Measurements from ENCODE around the gene SPRTN. TPM values are rescaled to one million over a fixed set of nuclear protein-coding genes. Genes with fewer than 3 reads are reported as not detected.

The SPRTN gene
- total and polyA plus RNA-seq, 2 of the 8 experiments (the other 6 are each of a cell fraction or from before 2014, with no cell fraction given): 6.6 to 15.1 TPM

DNA sequence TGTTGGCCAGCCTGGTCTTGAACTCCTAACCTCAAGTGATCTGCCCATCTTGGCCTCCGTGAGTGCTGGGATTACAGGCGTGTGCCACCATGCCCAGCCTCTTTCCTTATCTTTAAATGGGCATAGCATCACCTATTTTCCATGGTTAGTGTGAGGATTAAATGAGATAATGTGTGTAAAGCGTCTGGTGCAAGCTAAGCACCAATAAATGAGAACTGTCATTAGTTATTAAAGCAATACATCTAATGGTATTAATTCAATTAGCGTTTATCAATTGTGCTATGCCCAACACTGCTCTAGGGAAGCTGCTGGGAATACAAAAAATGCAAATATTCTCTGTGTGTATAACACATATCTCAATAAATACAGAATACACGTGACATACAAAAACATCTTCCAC lies 10.5 kb upstream of the SPRTN start:
- no peak overlapping the region for H2BK5ac ChIP-seq (ENCODE audit: low read depth, low read length)
- H3K23me2 ChIP-seq (ENCODE audit: low read depth, low read length): no peaks in the 10 kb centered on the region
- no peaks in the 10 kb centered on the region for H3K27me3 ChIP-seq (replicated peaks in 1 of 4; ENCODE audit: control insufficient read depth in 3 of 4, extremely low read depth in 1 of 4, insufficient read depth in 3 of 4, low read length in 3 of 4)
- no peak overlapping the region for H2AK5ac ChIP-seq (ENCODE audit: low read depth, low read length)
- DNase-seq (ENCODE audit: low read depth in 1 of 2, low spot score in 2 of 2) (no peak), FAIRE-seq (no peak)
- H3K36me3 ChIP-seq (ENCODE audit: control insufficient read depth in 2 of 4, insufficient read depth in 4 of 4, low read length in 3 of 4): no peaks in the 10 kb centered on the region
- no peak overlapping the region for H2BK120ac ChIP-seq (replicated peaks; ENCODE audit: low read depth, low read length)
- no peak overlapping the region for H3K4me3 ChIP-seq (ENCODE audit: extremely low read depth in 1 of 4, insufficient read depth in 2 of 4, low read depth in 3 of 4, low read length in 4 of 4)
- no peak overlapping the region for H4K91ac ChIP-seq (replicated peaks; ENCODE audit: insufficient read length, low read length)
- H3K79me2 ChIP-seq (ENCODE audit: control insufficient read depth in 1 of 2, insufficient read depth in 2 of 2, low read length in 2 of 2): peaks cover 0 to 2% of the 10 kb centered on the region in 2 experiments; a peak in 1 of 4 replicates
- H4K20me1 ChIP-seq (replicated peaks in 1 of 2; ENCODE audit: control insufficient read depth in 1 of 2, insufficient read depth in 2 of 2, low read length in 2 of 2): peaks cover 2 to 3% of the 10 kb centered on the region in 2 experiments
- CTCF ChIA-PET (ENCODE audit: partially characterized antibody): no interaction called here
- no peak overlapping the region for H2BK12ac ChIP-seq (ENCODE audit: low read depth, low read length)
- H3K18ac ChIP-seq (ENCODE audit: extremely low read depth, low read length): no peak overlapping the region
- no peak overlapping the region for H2BK15ac ChIP-seq (ENCODE audit: low read length)
- H3K79me1 ChIP-seq (ENCODE audit: low read depth, low read length): no peaks in the 10 kb centered on the region
- 86% methylated on average over 5 of the region's 5 CpGs; no CpG with 5 or more reads in 1 of the 2 experiments for WGBS, 2 experiments (ENCODE audit: extremely low coverage in 1 of 2, insufficient coverage in 1 of 2, insufficient read length in 1 of 2, insufficient replicate concordance in 2 of 2, low coverage in 1 of 2, low lambda C conversion rate in 2 of 2, missing lambda C conversion rate in 1 of 2)
- H4K8ac ChIP-seq (ENCODE audit: extremely low read depth, insufficient read depth, low read length): no peak overlapping the region
- H3K9me3 ChIP-seq (ENCODE audit: insufficient read depth in 2 of 2, low read depth in 1 of 2, low read length in 1 of 2): no peaks in the 10 kb centered on the region
- H3K4me2 ChIP-seq (ENCODE audit: insufficient read depth in 1 of 2, low read depth in 2 of 2, low read length in 2 of 2): no peak overlapping the region
- no peak overlapping the region for H3K9ac ChIP-seq (replicated peaks in 1 of 4; ENCODE audit: extremely low read depth in 1 of 4, low read depth in 3 of 4, low read length in 3 of 4)
- no peak overlapping the region for H4K5ac ChIP-seq (ENCODE audit: insufficient read length, low read depth, low read length)
- no peak overlapping the region for H2AFZ ChIP-seq (ENCODE audit: low read length)
- no peak overlapping the region for H3K23ac ChIP-seq (ENCODE audit: insufficient read length)
- no peak overlapping the region for H3K14ac ChIP-seq (ENCODE audit: insufficient read length)
- POLR2A ChIA-PET (ENCODE audit: partially characterized antibody): interaction anchor here (1.0 kb wide), 1 partner anchor 10 kb away, joined by 5 read pairs; the partner anchor contains the start of genes EXOC8 and SPRTN
- H3K4me1 ChIP-seq (replicated peaks in 1 of 4; ENCODE audit: control insufficient read depth in 3 of 4, insufficient read depth in 4 of 4, low read length in 3 of 4): no peaks in the 10 kb centered on the region
- H3K4ac ChIP-seq (replicated peaks; ENCODE audit: insufficient read length, low read depth, low read length): no peak overlapping the region
- no peak overlapping the region for H3K56ac ChIP-seq (replicated peaks; ENCODE audit: insufficient read length, low read depth, low read length)
- no peak overlapping the region for H2BK20ac ChIP-seq (ENCODE audit: low read length)
- H3K27ac ChIP-seq (ENCODE audit: low read depth, low read length): no peak overlapping the region
- TF ChIP-seq GABPA (IDR thresholded peaks at IDR 0.05; ENCODE audit: borderline replicate concordance, insufficient read depth, low read length): no peak
- TF ChIP-seq CTBP2 (IDR thresholded peaks at IDR 0.05; ENCODE audit: borderline replicate concordance, insufficient read depth, insufficient read length, low read length): no peak
- TF ChIP-seq BRCA1 (IDR thresholded peaks at IDR 0.05; ENCODE audit: low read depth, low read length): no peak
- TF ChIP-seq YY1 (IDR thresholded peaks at IDR 0.05; ENCODE audit: low read depth, low read length): no peak
- no peak for TF ChIP-seq MAFK (IDR thresholded peaks at IDR 0.05; ENCODE audit: low read depth, low read length)
- TF ChIP-seq BCL11A (IDR thresholded peaks at IDR 0.05; ENCODE audit: low read depth in 2 of 2, low read length in 2 of 2): no peak
- TF ChIP-seq SAP30 (IDR thresholded peaks at IDR 0.05; ENCODE audit: insufficient read depth, insufficient replicate concordance, low read length): no peak
- no peak for TF ChIP-seq POLR2A (IDR thresholded peaks at IDR 0.05; ENCODE audit: control extremely low read depth in 1 of 2, low read depth in 2 of 2, low read length in 2 of 2)
- no peak for TF ChIP-seq POU5F1 (IDR thresholded peaks at IDR 0.05; ENCODE audit: low read depth, low read length)
- TF ChIP-seq JUND (IDR thresholded peaks at IDR 0.05; ENCODE audit: low read length): no peak
- no peak for TF ChIP-seq SUZ12 (IDR thresholded peaks at IDR 0.05; ENCODE audit: low read length)
- no peak for TF ChIP-seq ZNF274 (IDR thresholded peaks at IDR 0.05; ENCODE audit: borderline replicate concordance, extremely low read depth, low read length)
- TF ChIP-seq RAD21 (IDR thresholded peaks at IDR 0.05 in 1 of 2, conservative IDR thresholded peaks at IDR 0.05 in 1 of 2; ENCODE audit: low read depth in 2 of 2, low read length in 2 of 2): no peak
- TF ChIP-seq FOSL1 (IDR thresholded peaks at IDR 0.05; ENCODE audit: insufficient read depth, low read depth, low read length): no peak
- TF ChIP-seq EZH2 (IDR thresholded peaks at IDR 0.05; ENCODE audit: low read depth, low read length, severe bottlenecking): no peak
